ENCODE results near the gene FRYL. TPM values are rescaled to one million over a fixed set of nuclear protein-coding genes. Genes with fewer than 3 reads are reported as not detected.
"Not testable (repeated sequence)": the region's sequence is repeated elsewhere in the genome, so short reads cannot be mapped to it uniquely, and the experiment has no call there.

FRYL gene
- total RNA-seq, 1 experiment from 2014 or later: 103 TPM

- peaks cover 98% of the 10 kb centered on the region for H3K79me2 ChIP-seq (ENCODE audit: low read length)
- H3K4me2 ChIP-seq (ENCODE audit: low read depth, low read length, poor library complexity, severe bottlenecking): no peak overlapping the region
- no peak overlapping the region for H3K27ac ChIP-seq (ENCODE audit: low read length)
- no peaks in the 10 kb centered on the region for H3K27me3 ChIP-seq (ENCODE audit: low read length)
- peaks cover 20% of the 10 kb centered on the region for H3K4me1 ChIP-seq (ENCODE audit: low read length)
- H3K4me3 ChIP-seq (ENCODE audit: low read length): no peak overlapping the region
- no peaks in the 10 kb centered on the region for H3K36me3 ChIP-seq (ENCODE audit: insufficient read depth, low read length)
- H3K9me3 ChIP-seq (ENCODE audit: low read length): no peaks in the 10 kb centered on the region
- no peak overlapping the region for H3K9ac ChIP-seq (ENCODE audit: low read length)
- peaks cover 20% of the 10 kb centered on the region for H4K20me1 ChIP-seq (ENCODE audit: insufficient read depth, low read depth, low read length)
- DNase-seq: no peak
- H3K9me2 ChIP-seq (replicated peaks; ENCODE audit: insufficient read depth, low read length): no peaks in the 10 kb centered on the region
- H2AFZ ChIP-seq (ENCODE audit: low read length): no peak overlapping the region
Observed at GRCh38 chr4:48725414-48725813, 54.7 kb downstream of the FRYL start.

- H4K20me1 ChIP-seq (ENCODE audit: insufficient read depth, low read depth, low read length): peaks cover under 1% of the 10 kb centered on the region; the same call in 1 of the 2 replicates
- no peak overlapping the region for H3K27ac ChIP-seq (ENCODE audit: low read length)
- H3K9me3 ChIP-seq (ENCODE audit: low read length): no peaks in the 10 kb centered on the region
- no peak overlapping the region for H3K4me2 ChIP-seq (ENCODE audit: low read depth, low read length, poor library complexity, severe bottlenecking)
- H3K9ac ChIP-seq (ENCODE audit: low read length): no peak overlapping the region
- H3K4me3 ChIP-seq (ENCODE audit: low read length): no peak overlapping the region
- no peaks in the 10 kb centered on the region for H3K27me3 ChIP-seq (ENCODE audit: low read length)
- no peaks in the 10 kb centered on the region for H3K9me2 ChIP-seq (replicated peaks; ENCODE audit: insufficient read depth, low read length)
- 0 out of 2 replicates have a peak, but pooled peaks cover 7% of the 10 kb centered on the region for H3K36me3 ChIP-seq (ENCODE audit: insufficient read depth, low read length)
- H2AFZ ChIP-seq (ENCODE audit: low read length): no peak overlapping the region
- DNase-seq: no peak
- no peaks in the 10 kb centered on the region for H3K4me1 ChIP-seq (ENCODE audit: low read length)
- peaks cover 92% of the 10 kb centered on the region for H3K79me2 ChIP-seq (ENCODE audit: low read length)
Observed at GRCh38 chr4:48722509-48723446, 57.3 kb downstream of the FRYL start.

- peaks cover 5% of the 10 kb centered on the region; the same call in 1 of the 2 replicates for H3K9me3 ChIP-seq (ENCODE audit: low read length)
- no peak for DNase-seq
- no peaks in the 10 kb centered on the region for H3K9me2 ChIP-seq (replicated peaks; ENCODE audit: insufficient read depth, low read length)
- 0 out of 2 replicates have a peak, but pooled peaks cover 11% of the 10 kb centered on the region for H3K36me3 ChIP-seq (ENCODE audit: insufficient read depth, low read length)
- H3K4me1 ChIP-seq (ENCODE audit: low read length): no peaks in the 10 kb centered on the region
- H3K79me2 ChIP-seq (ENCODE audit: low read length): peaks cover 80% of the 10 kb centered on the region
- H3K4me3 ChIP-seq (ENCODE audit: low read length): no peak overlapping the region
- no peaks in the 10 kb centered on the region for H4K20me1 ChIP-seq (ENCODE audit: insufficient read depth, low read depth, low read length)
- H3K27me3 ChIP-seq (ENCODE audit: low read length): no peaks in the 10 kb centered on the region
- H3K4me2 ChIP-seq (ENCODE audit: low read depth, low read length, poor library complexity, severe bottlenecking): no peak overlapping the region
- no peak overlapping the region for H3K9ac ChIP-seq (ENCODE audit: low read length)
- no peak overlapping the region for H2AFZ ChIP-seq (ENCODE audit: low read length)
- H3K27ac ChIP-seq (ENCODE audit: low read length): no peak overlapping the region
Observed at GRCh38 chr4:48720459-48720858, 59.6 kb downstream of the FRYL start.

GRCh38 chr4:48718818-48719465, 61.1 kb downstream of the FRYL start:
- Histone ChIP-seq H3K9me2 (replicated peaks; ENCODE audit: insufficient read depth, low read length) (no peaks in the 10 kb centered on the region), H3K9me3 (ENCODE audit: low read length) (peaks cover 5% of the 10 kb centered on the region; the same call in 1 of the 2 replicates), H3K79me2 (ENCODE audit: low read length) (peaks cover 65% of the 10 kb centered on the region), H4K20me1 (ENCODE audit: insufficient read depth, low read depth, low read length) (no peaks in the 10 kb centered on the region), H2AFZ (ENCODE audit: low read length) (no peak overlapping the region), H3K4me2 (ENCODE audit: low read depth, low read length, poor library complexity, severe bottlenecking) (no peak overlapping the region), H3K4me3 (ENCODE audit: low read length) (no peak overlapping the region), H3K9ac (ENCODE audit: low read length) (no peak overlapping the region), H3K36me3 (ENCODE audit: insufficient read depth, low read length) (0 out of 2 replicates have a peak, but pooled peaks cover 11% of the 10 kb centered on the region), H3K4me1 (ENCODE audit: low read length) (no peaks in the 10 kb centered on the region), H3K27ac (ENCODE audit: low read length) (no peak overlapping the region), H3K27me3 (ENCODE audit: low read length) (no peaks in the 10 kb centered on the region)
- no peak for DNase-seq

GRCh38 chr4:48716285-48716684, 63.8 kb downstream of the FRYL start:
- 0 out of 2 replicates have a peak, but pooled peaks cover 11% of the 10 kb centered on the region for H3K36me3 ChIP-seq (ENCODE audit: insufficient read depth, low read length)
- H2AFZ ChIP-seq (ENCODE audit: low read length); H3K4me2 ChIP-seq (ENCODE audit: low read depth, low read length, poor library complexity, severe bottlenecking); H3K9ac ChIP-seq (ENCODE audit: low read length); H3K9me3 ChIP-seq (ENCODE audit: low read length); H4K20me1 ChIP-seq (ENCODE audit: insufficient read depth, low read depth, low read length); H3K4me3 ChIP-seq (ENCODE audit: low read length); DNase-seq; H3K27me3 ChIP-seq (ENCODE audit: low read length); H3K9me2 ChIP-seq (replicated peaks; ENCODE audit: insufficient read depth, low read length); H3K27ac ChIP-seq (ENCODE audit: low read length); H3K4me1 ChIP-seq (ENCODE audit: low read length): not testable (repeated sequence)
- H3K79me2 ChIP-seq (ENCODE audit: low read length): peaks cover 45% of the 10 kb centered on the region

- no peak for DNase-seq
- peaks cover 7% of the 10 kb centered on the region; the same call in 1 of the 2 replicates for H3K36me3 ChIP-seq (ENCODE audit: insufficient read depth, low read length)
- no peaks in the 10 kb centered on the region for H3K27me3 ChIP-seq (ENCODE audit: low read length)
- no peaks in the 10 kb centered on the region for H4K20me1 ChIP-seq (ENCODE audit: insufficient read depth, low read depth, low read length)
- no peak overlapping the region for H3K4me3 ChIP-seq (ENCODE audit: low read length)
- H3K9me3 ChIP-seq (ENCODE audit: low read length): no peaks in the 10 kb centered on the region
- no peak overlapping the region for H2AFZ ChIP-seq (ENCODE audit: low read length)
- no peaks in the 10 kb centered on the region for H3K4me1 ChIP-seq (ENCODE audit: low read length)
- no peak overlapping the region for H3K4me2 ChIP-seq (ENCODE audit: low read depth, low read length, poor library complexity, severe bottlenecking)
- no peak overlapping the region for H3K9ac ChIP-seq (ENCODE audit: low read length)
- no peak overlapping the region for H3K27ac ChIP-seq (ENCODE audit: low read length)
- no peaks in the 10 kb centered on the region for H3K9me2 ChIP-seq (replicated peaks; ENCODE audit: insufficient read depth, low read length)
- peaks cover 43% of the 10 kb centered on the region for H3K79me2 ChIP-seq (ENCODE audit: low read length)
Observed at GRCh38 chr4:48710446-48711209, 69.5 kb downstream of the FRYL start.

- H4K20me1 ChIP-seq (ENCODE audit: insufficient read depth, low read depth, low read length): no peaks in the 10 kb centered on the region
- H3K9ac ChIP-seq (ENCODE audit: low read length): no peak overlapping the region
- H3K9me3 ChIP-seq (ENCODE audit: low read length): no peaks in the 10 kb centered on the region
- no peaks in the 10 kb centered on the region for H3K27me3 ChIP-seq (ENCODE audit: low read length)
- no peak overlapping the region for H3K4me2 ChIP-seq (ENCODE audit: low read depth, low read length, poor library complexity, severe bottlenecking)
- H3K4me3 ChIP-seq (ENCODE audit: low read length): no peak overlapping the region
- H3K79me2 ChIP-seq (ENCODE audit: low read length): peaks cover 48% of the 10 kb centered on the region
- H3K4me1 ChIP-seq (ENCODE audit: low read length): no peaks in the 10 kb centered on the region
- no peak overlapping the region for H3K27ac ChIP-seq (ENCODE audit: low read length)
- no peak overlapping the region for H2AFZ ChIP-seq (ENCODE audit: low read length)
- DNase-seq: no peak
- no peaks in the 10 kb centered on the region for H3K9me2 ChIP-seq (replicated peaks; ENCODE audit: insufficient read depth, low read length)
- H3K36me3 ChIP-seq (ENCODE audit: insufficient read depth, low read length): peaks cover 7% of the 10 kb centered on the region; the same call in 1 of the 2 replicates
Observed at GRCh38 chr4:48709901-48710300, 70.2 kb downstream of the FRYL start.

All from Karpas-422 (cell line).